HAP-1 (cell line): ENCODE measurements around the gene SFMBT1.

Experiments
- DNase-seq, 2 experiments: peaks; one replicate each; pipeline ENCODE4 v3.0.0-alpha.2; 2016 to 2020; ENCODE audit warnings: low spot score in 2 of 2
- H3K27me3 ChIP-seq: fragments of 250-450 bp; sonication (Bioruptor Pico); 2 replicates; pipeline ENCODE4 v1.5.1; 2020; ENCODE audit warnings: low read depth, mild to moderate bottlenecking, moderate library complexity
- H3K36me3 ChIP-seq: fragments of 250-450 bp; sonication (Bioruptor Pico); replicated peaks from 2 replicates; pipeline ENCODE4 v1.5.1; 2020; ENCODE audit warnings: mild to moderate bottlenecking
- H3K4me1 ChIP-seq: fragments of 250-450 bp; sonication (Bioruptor Pico); 2 replicates; pipeline ENCODE4 v1.5.1; 2020; ENCODE audit warnings: mild to moderate bottlenecking
- H3K4me3 ChIP-seq: fragments of 250-450 bp; sonication (Bioruptor Pico); 2 replicates; pipeline ENCODE4 v1.5.1; 2020; ENCODE audit warnings: mild to moderate bottlenecking, moderate library complexity
- H3K9me3 ChIP-seq: fragments of 250-450 bp; sonication (Bioruptor Pico); 2 replicates; pipeline ENCODE4 v1.5.1; 2020; ENCODE audit warnings: mild to moderate bottlenecking, moderate library complexity
- in situ Hi-C: fragments of 300-500 bp; cut with MboI; formaldehyde crosslinking; loops from 3 replicates; pipeline ENCODE4 v1.14.3; 2020; ENCODE audit warnings: low sequenced_read_pairs, inconsistent platforms, mixed read lengths

Gene SFMBT1

GRCh38 chr3:53016236-53016635, 29.6 kb downstream of the SFMBT1 start:
- no peak for DNase-seq
- in situ Hi-C loops = no loop called here
- H3K4me3 ChIP-seq = no peak overlapping the region

DNA sequence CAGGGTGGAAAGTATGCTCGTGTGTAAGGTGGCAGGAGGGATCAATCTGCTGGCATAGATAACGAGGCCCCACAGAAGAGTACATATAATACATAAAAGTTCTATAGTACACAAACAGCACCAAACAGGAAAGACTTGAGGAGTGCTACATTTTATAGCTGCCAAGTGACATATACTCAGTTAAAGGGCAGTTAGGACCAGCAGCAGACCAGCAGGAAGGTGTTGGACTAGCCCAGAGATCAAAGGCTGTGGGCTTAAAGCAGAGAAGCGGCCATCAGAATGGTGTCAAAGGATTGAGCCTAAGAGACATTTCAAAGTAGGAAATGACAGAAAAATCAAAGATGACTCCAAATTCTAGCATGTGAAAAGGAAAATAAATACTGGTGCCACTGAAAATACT, 34.5 kb downstream of the SFMBT1 start:
- Histone ChIP-seq H3K4me3 (no peak overlapping the region), H3K9me3 (no peaks in the 10 kb centered on the region), H3K27me3 (no peaks in the 10 kb centered on the region), H3K4me1 (peaks cover under 1% of the 10 kb centered on the region; the same call in 1 of the 2 replicates), H3K36me3 (no peaks in the 10 kb centered on the region)
- no peak for DNase-seq
- in situ Hi-C loops = no loop called here

More at GRCh38 chr3:53016236-53016635, 29.6 kb downstream of the SFMBT1 start:
- Histone ChIP-seq H3K4me1 (peaks cover 3% of the 10 kb centered on the region), H3K9me3 (no peaks in the 10 kb centered on the region), H3K27me3 (no peaks in the 10 kb centered on the region), H3K36me3 (no peaks in the 10 kb centered on the region)

GRCh38 chr3:53009826-53010539, 35.9 kb downstream of the SFMBT1 start:
- in situ Hi-C loops = no loop called here
- H3K36me3 ChIP-seq = no peaks in the 10 kb centered on the region

DNA sequence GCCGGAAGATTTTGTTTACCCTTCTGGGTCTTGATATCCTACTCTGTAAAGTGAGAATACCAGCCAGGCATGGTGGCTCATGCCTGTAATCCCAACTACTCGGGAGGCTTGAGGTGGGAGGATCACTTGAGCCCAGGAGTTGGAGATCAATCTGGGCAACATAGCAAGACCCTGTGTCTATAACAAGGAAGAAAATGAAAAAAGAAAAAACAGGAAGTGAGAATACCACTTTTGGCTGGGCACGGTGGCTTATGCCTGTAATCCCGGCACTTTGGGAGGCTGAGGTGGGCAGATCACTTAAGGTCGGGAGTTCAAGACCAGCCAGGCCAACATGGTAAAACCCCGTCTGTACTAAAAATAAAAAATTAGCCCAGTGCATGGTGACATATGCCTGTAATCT, 36.9 kb downstream of the SFMBT1 start:
- Histone ChIP-seq H3K4me1 (no peaks in the 10 kb centered on the region), H3K4me3 (no peak overlapping the region), H3K9me3 (no peaks in the 10 kb centered on the region), H3K27me3 (no peaks in the 10 kb centered on the region), H3K36me3 (no peaks in the 10 kb centered on the region)
- no peak for DNase-seq
- in situ Hi-C loops = no loop called here

More at GRCh38 chr3:53009826-53010539, 35.9 kb downstream of the SFMBT1 start:
- Histone ChIP-seq H3K9me3 (no peaks in the 10 kb centered on the region), H3K4me1 (no peaks in the 10 kb centered on the region), H3K4me3 (no peak overlapping the region), H3K27me3 (no peaks in the 10 kb centered on the region)
- peak in 1 of 2 experiments; percentile 29 for DNase-seq

DNA sequence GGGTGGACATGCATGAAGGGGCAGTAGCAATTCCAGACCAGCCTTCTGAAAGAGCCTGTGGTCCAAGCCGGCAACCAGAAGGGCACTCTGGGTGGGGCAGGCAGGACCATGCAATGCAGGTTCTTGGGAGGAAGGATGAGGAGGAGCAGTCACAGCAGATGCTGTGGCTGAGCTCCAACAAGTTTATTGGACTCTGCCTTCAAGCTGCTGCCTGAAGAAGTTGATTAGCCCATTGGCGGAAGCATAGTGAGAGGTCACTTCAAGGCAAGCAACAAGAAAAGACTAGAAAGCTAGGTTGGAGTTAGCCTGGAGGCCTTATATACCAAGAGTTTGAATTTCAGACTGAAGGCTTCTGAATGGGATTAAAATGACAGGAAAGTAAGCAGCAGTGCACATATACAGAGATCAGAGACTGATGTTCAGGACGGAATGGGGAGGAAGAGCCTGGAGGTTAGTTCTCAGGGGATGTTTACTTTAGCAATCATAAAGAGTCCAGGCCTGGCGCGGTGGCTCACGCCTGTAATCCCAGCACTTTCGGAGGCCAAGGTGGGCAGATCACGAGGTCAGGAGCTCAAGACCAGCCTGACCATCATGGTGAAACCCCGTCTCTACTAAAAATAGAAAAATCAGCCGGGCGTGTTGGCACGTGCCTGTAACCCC, 39.9 kb downstream of the SFMBT1 start:
- Histone ChIP-seq H3K27me3 (no peaks in the 10 kb centered on the region), H3K4me1 (no peaks in the 10 kb centered on the region), H3K36me3 (no peaks in the 10 kb centered on the region), H3K9me3 (no peaks in the 10 kb centered on the region), H3K4me3 (no peak overlapping the region)
- no peak for DNase-seq
- in situ Hi-C loops = no loop called here

DNA sequence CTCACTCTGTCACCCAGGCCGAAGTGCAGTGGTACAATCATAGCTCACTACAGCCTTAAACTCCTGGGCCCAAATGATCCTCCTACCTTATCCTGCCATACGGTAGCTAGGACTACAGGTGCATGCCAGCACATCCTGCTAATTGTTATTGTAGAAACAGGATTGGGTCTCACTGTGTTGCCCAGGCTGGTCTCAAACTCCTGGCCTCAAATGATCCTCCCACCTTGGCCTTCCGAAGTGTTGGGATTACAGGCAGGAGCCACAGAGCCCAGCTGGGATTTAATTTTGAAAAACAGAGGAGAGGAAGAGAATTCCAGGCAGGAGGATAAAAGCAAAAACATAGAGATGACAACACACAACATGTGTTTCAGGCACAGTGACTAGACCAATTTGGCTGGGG, 40.5 kb downstream of the SFMBT1 start:
- no peaks in the 10 kb centered on the region for H3K4me1 ChIP-seq
- H3K27me3 ChIP-seq = no peaks in the 10 kb centered on the region
- no peak for DNase-seq
- no peaks in the 10 kb centered on the region for H3K36me3 ChIP-seq
- no peaks in the 10 kb centered on the region for H3K9me3 ChIP-seq
- in situ Hi-C loops = no loop called here
- no peak overlapping the region for H3K4me3 ChIP-seq

DNA sequence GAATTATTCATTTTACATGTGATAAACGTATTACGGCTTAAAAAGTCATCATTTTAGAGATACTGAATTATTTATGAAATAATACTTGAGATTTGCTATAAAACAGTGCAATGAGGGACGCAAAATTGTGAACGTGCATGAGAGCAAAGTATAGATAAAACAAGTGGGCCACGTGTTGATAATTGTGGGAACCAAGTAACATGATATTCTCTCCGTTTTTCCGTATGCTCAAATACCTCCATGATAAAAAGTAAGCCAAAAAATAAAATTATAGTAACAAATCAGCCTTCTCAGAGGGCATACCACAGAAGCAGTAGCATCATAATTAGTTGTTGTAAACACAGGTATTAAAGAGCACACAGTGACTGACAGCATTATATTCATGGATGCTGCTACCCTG, 42.6 kb downstream of the SFMBT1 start:
- DNase-seq = no peak
- Histone ChIP-seq H3K9me3 (no peaks in the 10 kb centered on the region), H3K4me1 (no peaks in the 10 kb centered on the region), H3K36me3 (no peaks in the 10 kb centered on the region), H3K4me3 (no peak overlapping the region), H3K27me3 (no peaks in the 10 kb centered on the region)
- in situ Hi-C loops = no loop called here

DNA sequence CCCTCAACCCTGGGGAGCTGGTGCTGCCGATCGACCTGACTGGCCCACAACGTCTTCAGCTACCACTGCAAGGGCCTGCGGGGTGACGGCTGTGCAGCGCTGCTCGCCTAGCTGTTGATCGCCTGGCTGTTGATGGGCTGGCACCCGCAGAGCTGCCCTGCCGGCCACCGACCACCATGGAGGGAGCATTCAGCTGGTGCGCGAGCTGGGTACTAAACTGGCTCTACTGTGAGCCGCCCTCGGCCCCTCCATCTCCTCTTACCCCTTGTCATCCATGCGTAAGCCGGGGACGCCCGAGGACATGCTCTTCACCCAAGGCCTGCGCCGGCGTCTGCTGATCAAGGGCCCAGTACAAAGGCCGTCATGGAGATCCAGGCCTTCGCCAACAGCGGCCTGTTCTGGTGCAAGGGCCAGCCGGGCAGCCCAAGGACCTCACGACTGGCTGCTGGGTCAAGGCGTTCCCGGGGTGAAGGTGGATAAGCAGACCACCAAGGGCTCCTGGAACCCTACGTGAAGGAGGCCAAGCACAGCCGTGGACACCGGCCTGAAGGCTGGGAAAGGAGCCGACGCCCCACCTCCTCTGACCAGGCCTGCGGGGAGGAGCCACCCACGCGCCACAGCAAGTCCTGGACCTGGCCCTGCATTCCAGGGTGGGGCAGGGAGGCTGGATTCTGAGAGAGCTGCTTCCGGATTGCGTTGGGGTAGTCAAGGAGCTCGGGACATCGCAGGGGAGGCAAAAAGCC, 46.9 kb downstream of the SFMBT1 start:
- in situ Hi-C loops = no loop called here
- DNase-seq = no peak
- Histone ChIP-seq H3K9me3 (no peaks in the 10 kb centered on the region), H3K36me3 (no peaks in the 10 kb centered on the region), H3K27me3 (no peaks in the 10 kb centered on the region), H3K4me3 (no peak overlapping the region), H3K4me1 (no peaks in the 10 kb centered on the region)

- Histone ChIP-seq H3K4me3 (no peak overlapping the region), H3K9me3 (no peaks in the 10 kb centered on the region), H3K27me3 (no peaks in the 10 kb centered on the region), H3K4me1 (no peaks in the 10 kb centered on the region), H3K36me3 (no peaks in the 10 kb centered on the region)
- in situ Hi-C loops = no loop called here
- no peak for DNase-seq
Observed at GRCh38 chr3:52990637-52991036, 55.2 kb downstream of the SFMBT1 start.

DNA sequence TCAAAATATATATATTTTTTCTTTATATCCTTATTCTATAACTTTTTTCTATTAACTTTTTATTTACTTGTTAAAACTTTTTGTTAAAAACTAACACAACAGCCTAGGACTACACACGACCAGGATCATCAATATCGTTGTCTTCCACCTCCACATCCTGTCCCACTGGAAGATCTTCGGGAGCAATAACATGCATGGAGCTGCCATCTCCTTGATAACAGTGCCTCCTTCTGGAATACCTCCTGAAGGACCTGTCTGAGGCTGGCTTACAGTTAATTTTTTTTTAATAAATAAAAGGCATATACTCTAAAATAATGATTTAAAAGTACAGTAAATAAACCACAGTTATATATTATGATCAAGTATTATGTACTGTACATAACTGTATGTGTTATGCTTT, 58.9 kb downstream of the SFMBT1 start:
- DNase-seq = peak; percentile 49 to 55
- in situ Hi-C loops = loop anchor here (10.0 kb wide), 1 partner anchor 142 kb away; no protein-coding TSS in a partner anchor

DNA sequence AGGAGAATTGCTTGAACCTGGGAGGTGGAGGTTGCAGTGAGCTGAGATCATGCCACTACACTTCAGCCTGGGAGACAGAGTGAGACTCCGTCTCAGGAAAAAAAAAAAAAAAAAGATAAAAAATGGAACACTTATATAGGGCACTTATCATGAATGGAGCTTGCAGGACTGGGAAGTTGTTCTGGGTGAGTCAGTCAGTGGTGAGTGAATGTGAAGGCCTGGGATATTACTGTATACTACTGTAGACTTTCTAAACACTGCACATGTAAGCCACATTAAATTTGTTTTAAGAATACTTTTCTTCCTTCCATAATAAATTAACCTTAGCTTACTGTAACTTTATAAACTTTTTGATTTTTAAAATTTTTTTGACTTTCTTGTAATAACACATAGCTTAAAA, 59.8 kb downstream of the SFMBT1 start:
- DNase-seq = no peak
- H3K27me3 ChIP-seq = no peaks in the 10 kb centered on the region
- no peak overlapping the region for H3K4me3 ChIP-seq
- in situ Hi-C loops = loop anchor here (10.0 kb wide), 1 partner anchor 141 kb away; no protein-coding TSS in a partner anchor
- H3K4me1 ChIP-seq = no peaks in the 10 kb centered on the region
- no peaks in the 10 kb centered on the region for H3K9me3 ChIP-seq
- no peaks in the 10 kb centered on the region for H3K36me3 ChIP-seq

More for the DNA sequence above, 58.9 kb downstream of the SFMBT1 start:
- no peaks in the 10 kb centered on the region for H3K4me1 ChIP-seq
- no peak overlapping the region for H3K4me3 ChIP-seq
- H3K9me3 ChIP-seq = no peaks in the 10 kb centered on the region
- no peaks in the 10 kb centered on the region for H3K27me3 ChIP-seq
- H3K36me3 ChIP-seq = no peaks in the 10 kb centered on the region

- H3K27me3 ChIP-seq = no peaks in the 10 kb centered on the region
- H3K4me3 ChIP-seq = no peak overlapping the region
- DNase-seq = no peak
- in situ Hi-C loops = loop anchor here (10.0 kb wide), 1 partner anchor 139 kb away; no protein-coding TSS in a partner anchor
- no peaks in the 10 kb centered on the region for H3K36me3 ChIP-seq
- no peaks in the 10 kb centered on the region for H3K9me3 ChIP-seq
- H3K4me1 ChIP-seq = no peaks in the 10 kb centered on the region
Observed at GRCh38 chr3:52983828-52984227, 62.0 kb downstream of the SFMBT1 start.

DNA sequence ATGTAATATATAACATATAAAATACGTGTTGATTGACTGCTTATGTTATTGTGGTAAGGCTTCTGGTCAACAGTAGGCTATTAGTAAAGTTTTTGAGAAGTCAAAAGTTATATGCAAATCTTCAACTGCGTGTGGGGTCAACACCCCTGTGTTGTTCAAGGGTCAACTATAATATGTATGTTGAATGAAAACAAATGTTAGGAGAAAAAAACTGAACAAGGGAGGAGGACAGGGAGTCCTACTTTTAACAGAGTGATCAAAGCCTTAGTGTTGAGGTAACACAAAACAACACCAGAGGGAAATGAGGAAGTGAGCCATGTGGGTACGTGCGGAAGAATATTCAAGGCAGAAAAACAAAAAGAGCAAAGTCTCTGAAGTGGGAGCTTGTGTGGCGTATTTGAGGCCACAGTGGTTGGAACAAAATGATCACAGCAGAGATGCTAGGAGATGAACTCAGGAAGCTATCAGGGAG, 62.5 kb downstream of the SFMBT1 start:
- Histone ChIP-seq H3K4me3 (no peak overlapping the region), H3K36me3 (no peaks in the 10 kb centered on the region), H3K4me1 (no peaks in the 10 kb centered on the region), H3K9me3 (no peaks in the 10 kb centered on the region), H3K27me3 (no peaks in the 10 kb centered on the region)
- no peak for DNase-seq
- in situ Hi-C loops = loop anchor here (10.0 kb wide), 1 partner anchor 139 kb away; no protein-coding TSS in a partner anchor
